ENCODE data around the gene MAOA.

MAOA gene

DNA sequence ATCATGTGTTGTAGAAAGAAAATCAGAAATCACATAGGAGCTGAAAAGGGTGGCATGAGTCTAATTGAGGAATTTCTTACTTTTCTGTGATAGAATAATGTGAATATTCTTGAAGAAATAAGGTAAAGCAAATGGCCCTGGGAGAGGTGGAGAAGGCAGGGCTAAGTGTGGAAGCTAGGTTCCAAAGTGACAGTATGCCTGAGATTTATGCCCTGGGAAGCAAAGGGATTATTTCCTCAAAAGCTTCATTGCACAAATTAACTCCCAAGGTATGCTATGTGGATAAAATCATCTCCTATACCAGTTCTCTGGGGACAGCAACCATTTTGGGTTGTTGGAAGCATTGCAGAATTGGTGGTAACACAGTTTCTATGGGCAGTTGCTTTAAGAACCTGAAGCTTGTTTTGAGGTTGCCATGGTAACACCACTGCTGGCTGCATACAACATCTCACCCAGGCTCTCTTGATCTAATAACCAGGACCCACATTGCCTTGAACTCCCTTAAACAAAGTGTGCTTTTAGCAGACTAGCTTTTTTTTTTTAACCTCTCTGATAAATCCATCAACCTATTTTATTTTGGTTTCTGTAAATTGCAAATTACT, 21.0 kb downstream of the MAOA start:
- Histone ChIP-seq H3K9ac (ENCODE audit: insufficient read length) (no peak overlapping the region), H3K4me3 (no peak overlapping the region), H3K9me3 (ENCODE audit: low read depth, low read length) (no peaks in the 10 kb centered on the region), H3K27ac (no peak overlapping the region), H3K36me3 (ENCODE audit: insufficient read depth, low read length) (no peaks in the 10 kb centered on the region)
- TF ChIP-seq EZH2 (IDR thresholded peaks at IDR 0.05) (no peak), FOXP2 (optimal IDR thresholded peaks at IDR 0.05; ENCODE audit: control extremely low read depth, extremely low read length, insufficient read depth) (no peak), POLR2AphosphoS5 (IDR thresholded peaks at IDR 0.05; ENCODE audit: borderline replicate concordance, low read depth, low read length) (no peak)
- no peak for DNase-seq (ENCODE audit: low read depth, low spot score)

- H3K9ac ChIP-seq (ENCODE audit: insufficient read length) = no peak overlapping the region
- no peak overlapping the region for H3K27ac ChIP-seq
- H3K36me3 ChIP-seq (ENCODE audit: insufficient read depth, low read length) = no peaks in the 10 kb centered on the region
- TF ChIP-seq POLR2AphosphoS5 (IDR thresholded peaks at IDR 0.05; ENCODE audit: borderline replicate concordance, low read depth, low read length) (no peak), EZH2 (IDR thresholded peaks at IDR 0.05) (no peak), FOXP2 (optimal IDR thresholded peaks at IDR 0.05; ENCODE audit: control extremely low read depth, extremely low read length, insufficient read depth) (no peak)
- no peak for DNase-seq (ENCODE audit: low read depth, low spot score)
- no peak overlapping the region for H3K4me3 ChIP-seq
- H3K9me3 ChIP-seq (ENCODE audit: low read depth, low read length) = no peaks in the 10 kb centered on the region
Observed at GRCh38 chrX:43677993-43678392, 21.9 kb downstream of the MAOA start.

GRCh38 chrX:43679058-43679457, 23.0 kb downstream of the MAOA start:
- TF ChIP-seq FOXP2 (optimal IDR thresholded peaks at IDR 0.05; ENCODE audit: control extremely low read depth, extremely low read length, insufficient read depth) (no peak), POLR2AphosphoS5 (IDR thresholded peaks at IDR 0.05; ENCODE audit: borderline replicate concordance, low read depth, low read length) (no peak), EZH2 (IDR thresholded peaks at IDR 0.05) (no peak)
- Histone ChIP-seq H3K27ac (peak overlapping the region; percentile 90), H3K9me3 (ENCODE audit: low read depth, low read length) (no peaks in the 10 kb centered on the region), H3K4me3 (no peak overlapping the region), H3K36me3 (ENCODE audit: insufficient read depth, low read length) (no peaks in the 10 kb centered on the region), H3K9ac (ENCODE audit: insufficient read length) (no peak overlapping the region)
- no peak for DNase-seq (ENCODE audit: low read depth, low spot score)

DNA sequence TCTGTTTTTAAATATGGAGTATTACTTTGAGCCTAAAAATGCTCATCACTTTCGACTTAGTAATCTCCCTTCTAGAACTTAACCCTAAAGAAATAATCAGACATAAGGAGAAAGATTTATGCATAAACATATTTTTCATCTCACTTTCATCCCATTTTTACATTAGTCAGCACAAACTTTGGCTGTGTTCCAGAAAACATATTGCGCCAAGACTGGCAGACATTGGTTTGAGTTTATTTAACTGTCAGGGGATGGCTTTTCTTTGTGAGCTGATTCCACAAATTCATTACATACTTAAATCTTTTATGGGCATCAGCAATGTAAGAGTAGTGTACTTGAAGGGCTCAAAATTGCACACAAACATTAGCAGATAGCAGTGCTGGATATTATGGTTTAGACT, 23.7 kb downstream of the MAOA start:
- peak; percentile 21; the same call in 1 of the 2 replicates for TF ChIP-seq POLR2AphosphoS5 (IDR thresholded peaks at IDR 0.05; ENCODE audit: borderline replicate concordance, low read depth, low read length)
- no peak for TF ChIP-seq FOXP2 (optimal IDR thresholded peaks at IDR 0.05; ENCODE audit: control extremely low read depth, extremely low read length, insufficient read depth)
- no peak for TF ChIP-seq EZH2 (IDR thresholded peaks at IDR 0.05)
- Histone ChIP-seq H3K4me3 (peak overlapping the region; percentile 55), H3K36me3 (ENCODE audit: insufficient read depth, low read length) (no peaks in the 10 kb centered on the region), H3K9me3 (ENCODE audit: low read depth, low read length) (no peaks in the 10 kb centered on the region), H3K9ac (ENCODE audit: insufficient read length) (no peak overlapping the region), H3K27ac (peak overlapping the region; percentile 90)
- DNase-seq (ENCODE audit: low read depth, low spot score) = peak; percentile 79

GRCh38 chrX:43682726-43683125, 26.6 kb downstream of the MAOA start:
- TF ChIP-seq FOXP2 (optimal IDR thresholded peaks at IDR 0.05; ENCODE audit: control extremely low read depth, extremely low read length, insufficient read depth) = no peak
- TF ChIP-seq POLR2AphosphoS5 (IDR thresholded peaks at IDR 0.05; ENCODE audit: borderline replicate concordance, low read depth, low read length) = no peak
- TF ChIP-seq EZH2 (IDR thresholded peaks at IDR 0.05) = no peak
- H3K4me3 ChIP-seq = no peak overlapping the region
- no peak overlapping the region for H3K9ac ChIP-seq (ENCODE audit: insufficient read length)
- H3K27ac ChIP-seq = no peak overlapping the region
- no peaks in the 10 kb centered on the region for H3K9me3 ChIP-seq (ENCODE audit: low read depth, low read length)
- DNase-seq (ENCODE audit: low read depth, low spot score) = no peak
- no peaks in the 10 kb centered on the region for H3K36me3 ChIP-seq (ENCODE audit: insufficient read depth, low read length)

DNA sequence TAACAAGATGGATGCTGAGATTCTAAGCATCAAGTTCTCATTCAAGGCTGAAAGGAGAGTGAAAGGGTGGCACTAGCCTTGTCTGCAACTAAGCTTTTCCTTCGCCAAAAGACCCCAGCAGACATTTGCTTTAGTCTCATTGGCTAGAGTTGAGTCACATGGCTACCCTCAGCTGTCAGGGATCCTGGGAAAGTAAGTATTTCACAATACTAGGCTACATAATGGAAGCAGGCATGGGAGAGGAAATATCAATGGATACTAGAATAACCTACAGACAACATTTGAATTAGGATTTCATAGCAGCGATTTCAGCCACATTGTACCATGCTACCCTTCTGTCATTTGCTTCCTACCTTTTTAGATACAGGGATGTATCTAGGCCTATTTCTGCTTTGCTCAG, 29.1 kb downstream of the MAOA start:
- no peak overlapping the region for H3K4me3 ChIP-seq
- TF ChIP-seq FOXP2 (optimal IDR thresholded peaks at IDR 0.05; ENCODE audit: control extremely low read depth, extremely low read length, insufficient read depth) (no peak), EZH2 (IDR thresholded peaks at IDR 0.05) (no peak), POLR2AphosphoS5 (IDR thresholded peaks at IDR 0.05; ENCODE audit: borderline replicate concordance, low read depth, low read length) (no peak)
- peak overlapping the region; percentile 82; the same call in 1 of the 2 replicates for H3K27ac ChIP-seq
- H3K9ac ChIP-seq (ENCODE audit: insufficient read length) = no peak overlapping the region
- no peak for DNase-seq (ENCODE audit: low read depth, low spot score)
- no peaks in the 10 kb centered on the region for H3K9me3 ChIP-seq (ENCODE audit: low read depth, low read length)
- no peaks in the 10 kb centered on the region for H3K36me3 ChIP-seq (ENCODE audit: insufficient read depth, low read length)

- no peak for DNase-seq (ENCODE audit: low read depth, low spot score)
Observed at GRCh38 chrX:43688586-43688985, 32.5 kb downstream of the MAOA start.

GRCh38 chrX:43693602-43694406, 37.7 kb downstream of the MAOA start:
- Histone ChIP-seq H3K4me3 (no peak overlapping the region), H3K27ac (no peak overlapping the region), H3K9me3 (ENCODE audit: low read depth, low read length) (no peaks in the 10 kb centered on the region), H3K9ac (ENCODE audit: insufficient read length) (no peak overlapping the region), H3K36me3 (ENCODE audit: insufficient read depth, low read length) (no peaks in the 10 kb centered on the region)
- TF ChIP-seq FOXP2 (optimal IDR thresholded peaks at IDR 0.05; ENCODE audit: control extremely low read depth, extremely low read length, insufficient read depth) (no peak), POLR2AphosphoS5 (IDR thresholded peaks at IDR 0.05; ENCODE audit: borderline replicate concordance, low read depth, low read length) (no peak), EZH2 (IDR thresholded peaks at IDR 0.05) (no peak)
- DNase-seq (ENCODE audit: low read depth, low spot score) = no peak

More at GRCh38 chrX:43688586-43688985, 32.5 kb downstream of the MAOA start:
- Histone ChIP-seq H3K9ac (ENCODE audit: insufficient read length) (no peak overlapping the region), H3K27ac (no peak overlapping the region), H3K4me3 (no peak overlapping the region), H3K9me3 (ENCODE audit: low read depth, low read length) (no peaks in the 10 kb centered on the region), H3K36me3 (ENCODE audit: insufficient read depth, low read length) (no peaks in the 10 kb centered on the region)
- TF ChIP-seq POLR2AphosphoS5 (IDR thresholded peaks at IDR 0.05; ENCODE audit: borderline replicate concordance, low read depth, low read length) = no peak
- TF ChIP-seq EZH2 (IDR thresholded peaks at IDR 0.05) = no peak
- TF ChIP-seq FOXP2 (optimal IDR thresholded peaks at IDR 0.05; ENCODE audit: control extremely low read depth, extremely low read length, insufficient read depth) = no peak

Data from SK-N-MC (cell line).